Upper lobe of left lung (tissue), 4 donors: ENCODE data around the gene ANP32B.

Experiments
- CTCF ChIP-seq, 6 experiments: fragments of 450-650 bp in 4 of 6; fragments of 200-600 bp in 2 of 6; sonication (generic) in 2 of 6; IDR thresholded peaks; one replicate each; pipeline ENCODE4 v1.5.1; 2016 to 2019; ENCODE audit warnings: antibody characterized with exemption in 6 of 6
- EP300 ChIP-seq, 4 donors: sonication (generic); formaldehyde crosslinking; IDR thresholded peaks; one replicate each; pipeline ENCODE4 v1.5.1; 2017; ENCODE audit warnings: antibody characterized with exemption in 4 of 4, control low read depth in 2 of 4
- POLR2A ChIP-seq, 4 donors: fragments of 450-650 bp; IDR thresholded peaks; one replicate each; pipeline ENCODE4 v1.5.1; 2016 to 2017; ENCODE audit warnings: antibody characterized with exemption in 4 of 4, mild to moderate bottlenecking in 2 of 4

- TF ChIP-seq CTCF (IDR thresholded peaks at IDR 0.05): no peak
- TF ChIP-seq POLR2A (IDR thresholded peaks at IDR 0.05): no peak
- no peak for TF ChIP-seq EP300 (IDR thresholded peaks at IDR 0.05)
Observed at GRCh38 chr9:97975376-97975775, 7.8 kb upstream of the ANP32B start.
